Effector memory CD4-positive, alpha-beta T cell (primary cell): ENCODE data around the gene RPRD1B.

Experiments used
- DNase-seq, 3 donors: peaks; one replicate each; pipeline ENCODE4 v3.0.0-alpha.2; 2020
- H3K27ac ChIP-seq: 2 replicates; pipeline ENCODE4 v1.7.0; 2013; ENCODE audit warnings: mild to moderate bottlenecking, low read length, moderate library complexity; ENCODE audit not compliant: insufficient read depth, poor library complexity, severe bottlenecking
- H3K27me3 ChIP-seq: replicated peaks from 2 replicates; pipeline ENCODE4 v1.7.0; 2013; ENCODE audit warnings: mild to moderate bottlenecking, low read length; ENCODE audit not compliant: insufficient read depth, control insufficient read depth, poor library complexity, severe bottlenecking
- H3K36me3 ChIP-seq: 2 replicates; pipeline ENCODE4 v1.7.0; 2013; ENCODE audit warnings: mild to moderate bottlenecking, low read length, moderate library complexity; ENCODE audit not compliant: control insufficient read depth, insufficient read depth
- H3K4me1 ChIP-seq: 2 replicates; pipeline ENCODE4 v1.7.0; 2013; ENCODE audit warnings: low read length, mild to moderate bottlenecking; ENCODE audit not compliant: control insufficient read depth, insufficient read depth, poor library complexity, severe bottlenecking
- H3K4me3 ChIP-seq: 2 replicates; pipeline ENCODE4 v1.7.0; 2013; ENCODE audit warnings: low read length, low read depth, mild to moderate bottlenecking; ENCODE audit not compliant: insufficient read depth, poor library complexity, severe bottlenecking
- H3K9me3 ChIP-seq: 2 replicates; pipeline ENCODE4 v1.7.0; 2013; ENCODE audit warnings: mild to moderate bottlenecking, low read length, moderate library complexity; ENCODE audit not compliant: control insufficient read depth

Gene RPRD1B

GRCh38 chr20:38116409-38117165 is 83.0 kb downstream of the RPRD1B start:
- H3K9me3 ChIP-seq: no peaks in the 10 kb centered on the region
- no peak for DNase-seq
- no peaks in the 10 kb centered on the region for H3K4me1 ChIP-seq
- H3K36me3 ChIP-seq: no peaks in the 10 kb centered on the region
- no peaks in the 10 kb centered on the region for H3K27me3 ChIP-seq
- no peak overlapping the region for H3K4me3 ChIP-seq
- H3K27ac ChIP-seq: no peak overlapping the region

DNA sequence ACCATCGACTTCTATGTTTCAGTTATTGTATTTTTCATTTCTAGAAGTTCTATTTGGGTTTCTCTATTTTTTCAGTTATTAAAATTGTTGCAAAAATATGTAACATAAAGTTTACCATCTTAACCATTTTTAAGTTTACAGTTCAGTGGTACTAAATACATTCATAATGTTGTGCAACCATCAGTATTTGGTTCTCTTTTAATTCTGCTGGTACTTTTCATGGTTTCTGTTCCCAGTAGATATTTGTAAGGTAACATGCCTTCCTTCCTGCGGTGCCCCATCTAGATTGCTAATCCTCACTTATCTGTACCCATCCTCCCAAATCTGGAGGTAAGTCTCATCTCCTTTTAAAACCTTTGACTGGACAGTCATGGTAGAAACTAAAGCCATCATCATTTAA is 83.7 kb downstream of the RPRD1B start:
- Histone ChIP-seq H3K27ac (no peak overlapping the region), H3K36me3 (no peaks in the 10 kb centered on the region), H3K9me3 (no peaks in the 10 kb centered on the region), H3K4me1 (no peaks in the 10 kb centered on the region), H3K4me3 (no peak overlapping the region), H3K27me3 (no peaks in the 10 kb centered on the region)
- DNase-seq: no peak

GRCh38 chr20:38117635-38118034 is 84.1 kb downstream of the RPRD1B start:
- Histone ChIP-seq H3K4me1 (no peaks in the 10 kb centered on the region), H3K27me3 (no peaks in the 10 kb centered on the region), H3K4me3 (no peak overlapping the region), H3K27ac (no peak overlapping the region), H3K36me3 (no peaks in the 10 kb centered on the region), H3K9me3 (no peaks in the 10 kb centered on the region)
- no peak for DNase-seq

GRCh38 chr20:38119446-38119845 is 85.9 kb downstream of the RPRD1B start:
- Histone ChIP-seq H3K9me3 (no peaks in the 10 kb centered on the region), H3K27me3 (no peaks in the 10 kb centered on the region), H3K36me3 (no peaks in the 10 kb centered on the region), H3K4me3 (no peak overlapping the region), H3K27ac (no peak overlapping the region), H3K4me1 (no peaks in the 10 kb centered on the region)
- DNase-seq: no peak

GRCh38 chr20:38120625-38120988 is 87.1 kb downstream of the RPRD1B start:
- no peaks in the 10 kb centered on the region for H3K27me3 ChIP-seq
- no peaks in the 10 kb centered on the region for H3K36me3 ChIP-seq
- no peaks in the 10 kb centered on the region for H3K4me1 ChIP-seq
- H3K9me3 ChIP-seq: no peaks in the 10 kb centered on the region
- no peak for DNase-seq
- H3K4me3 ChIP-seq: no peak overlapping the region
- no peak overlapping the region for H3K27ac ChIP-seq

DNA sequence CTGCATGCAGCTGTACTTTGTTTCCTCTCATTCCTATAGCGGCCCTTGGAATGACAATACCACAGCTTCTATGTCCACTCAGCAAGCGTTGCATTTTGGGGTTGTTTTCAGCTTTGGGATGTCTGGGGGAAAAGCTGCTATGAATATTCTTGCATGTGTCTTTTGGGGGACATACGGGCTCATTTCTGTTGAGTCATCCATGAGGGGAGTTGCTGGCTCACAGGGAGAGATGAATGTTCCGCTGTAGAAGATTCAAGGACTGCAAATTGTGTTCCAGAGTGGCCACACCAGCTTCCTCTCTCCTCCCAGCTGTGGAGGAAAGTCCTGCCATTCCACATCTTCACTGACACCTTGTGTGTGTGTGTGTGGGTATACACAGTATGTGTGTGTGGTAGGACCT is 88.2 kb downstream of the RPRD1B start:
- Histone ChIP-seq H3K4me1 (no peaks in the 10 kb centered on the region), H3K27me3 (no peaks in the 10 kb centered on the region), H3K36me3 (no peaks in the 10 kb centered on the region), H3K27ac (no peak overlapping the region), H3K4me3 (no peak overlapping the region), H3K9me3 (no peaks in the 10 kb centered on the region)
- no peak for DNase-seq

- DNase-seq: no peak
- H3K9me3 ChIP-seq: no peaks in the 10 kb centered on the region
- H3K4me3 ChIP-seq: no peak overlapping the region
- H3K27ac ChIP-seq: no peak overlapping the region
- no peaks in the 10 kb centered on the region for H3K36me3 ChIP-seq
- H3K27me3 ChIP-seq: no peaks in the 10 kb centered on the region
- H3K4me1 ChIP-seq: no peaks in the 10 kb centered on the region
Observed at GRCh38 chr20:38123021-38123587, 89.6 kb downstream of the RPRD1B start.

- no peak for DNase-seq
- Histone ChIP-seq H3K27me3 (no peaks in the 10 kb centered on the region), H3K36me3 (no peaks in the 10 kb centered on the region), H3K27ac (no peak overlapping the region), H3K9me3 (no peaks in the 10 kb centered on the region), H3K4me1 (no peaks in the 10 kb centered on the region), H3K4me3 (no peak overlapping the region)
Observed at GRCh38 chr20:38125157-38126056, 91.9 kb downstream of the RPRD1B start.

DNA sequence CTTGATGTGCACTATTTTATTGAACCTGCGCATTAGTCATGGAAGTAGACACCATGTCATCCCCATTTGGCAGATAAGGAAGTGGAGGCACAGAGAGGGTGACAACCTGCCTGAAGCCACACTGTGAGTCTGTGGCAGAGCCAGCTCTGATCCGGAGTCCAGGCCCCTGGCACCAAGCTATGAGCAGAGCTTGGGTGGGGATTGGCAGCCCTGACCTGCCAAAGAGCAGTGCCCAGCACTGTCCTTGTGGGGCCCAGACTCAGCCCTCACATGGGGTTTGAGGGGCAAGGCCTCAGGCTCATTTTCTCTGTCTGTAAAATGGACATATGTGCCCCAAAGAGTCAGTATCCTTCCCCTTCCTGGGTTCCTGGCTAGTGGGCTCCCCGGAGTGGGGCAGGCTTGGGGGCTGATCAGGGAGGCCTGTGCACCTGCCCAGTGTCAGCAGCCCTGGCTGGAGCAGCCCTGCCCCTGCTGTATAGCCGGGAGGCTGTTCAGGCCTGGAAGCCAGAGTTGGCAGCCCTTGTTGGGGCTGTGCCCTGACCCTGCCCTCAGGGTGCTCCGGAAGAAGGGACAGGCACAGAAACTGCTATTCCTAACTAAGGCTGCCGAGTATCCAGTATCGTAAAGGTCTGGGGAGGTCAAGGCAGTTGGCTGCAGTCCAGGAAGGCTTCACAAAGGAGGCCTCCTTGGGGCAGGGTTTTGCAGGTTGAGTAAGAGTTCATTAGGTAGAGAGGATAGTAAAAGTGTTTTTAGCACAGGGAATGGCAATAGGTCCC is 92.8 kb downstream of the RPRD1B start:
- no peaks in the 10 kb centered on the region for H3K27me3 ChIP-seq
- no peaks in the 10 kb centered on the region for H3K36me3 ChIP-seq
- no peak overlapping the region for H3K27ac ChIP-seq
- no peak for DNase-seq
- no peaks in the 10 kb centered on the region for H3K9me3 ChIP-seq
- no peaks in the 10 kb centered on the region for H3K4me1 ChIP-seq
- no peak overlapping the region for H3K4me3 ChIP-seq
